GM23248 (cell line): ENCODE data around the gene CLIP2. TPM values are rescaled to one million over a fixed set of nuclear protein-coding genes. Genes with fewer than 3 reads are reported as not detected.
A peak's percentile ranks its signal among the peaks of the same experiment; 100 is the strongest.

Source experiments
- DNase-seq: peaks from one replicate; pipeline ENCODE4 v3.0.0-alpha.2; 2015
- H2AFZ ChIP-seq: fragments of 200-600 bp; sonication (generic); 2 replicates; pipeline ENCODE4 v1.6.1; 2016; ENCODE audit warnings: antibody characterized with exemption
- H3F3A ChIP-seq: fragments of 200-600 bp; sonication (generic); 2 replicates; pipeline ENCODE4 v1.6.1; 2016; ENCODE audit warnings: mild to moderate bottlenecking, antibody characterized with exemption, mixed run types; ENCODE audit not compliant: insufficient read depth
- H3K27ac ChIP-seq: fragments of 200-600 bp; sonication (generic); 2 replicates; pipeline ENCODE4 v1.5.1; 2016; ENCODE audit warnings: mild to moderate bottlenecking
- H3K27me3 ChIP-seq: fragments of 200-600 bp; sonication (generic); replicated peaks from 2 replicates; pipeline ENCODE4 v1.6.1; 2016; ENCODE audit warnings: mild to moderate bottlenecking; ENCODE audit not compliant: insufficient read depth
- H3K36me3 ChIP-seq: fragments of 200-600 bp; sonication (generic); 2 replicates; pipeline ENCODE4 v1.6.1; 2016; ENCODE audit warnings: low read depth, mild to moderate bottlenecking
- H3K4me1 ChIP-seq: fragments of 200-600 bp; sonication (generic); 2 replicates; pipeline ENCODE4 v1.6.1; 2016; ENCODE audit warnings: mild to moderate bottlenecking; ENCODE audit not compliant: insufficient read depth
- H3K4me2 ChIP-seq: fragments of 200-600 bp; sonication (generic); one replicate; pipeline ENCODE4 v1.6.1; 2016; ENCODE audit warnings: mild to moderate bottlenecking; ENCODE audit not compliant: unreplicated experiment
- H3K4me3 ChIP-seq: fragments of 200-600 bp; sonication (generic); 2 replicates; pipeline ENCODE4 v1.5.1; 2016; ENCODE audit warnings: mild to moderate bottlenecking
- H3K79me2 ChIP-seq: fragments of 200-600 bp; sonication (generic); 2 replicates; pipeline ENCODE4 v1.6.1; 2016; ENCODE audit warnings: mild to moderate bottlenecking; ENCODE audit not compliant: insufficient read depth
- H3K9ac ChIP-seq: fragments of 200-600 bp; sonication (generic); 2 replicates; pipeline ENCODE4 v1.6.1; 2016; ENCODE audit warnings: mild to moderate bottlenecking
- H3K9me2 ChIP-seq: fragments of 200-600 bp; sonication (generic); 2 replicates; pipeline ENCODE4 v1.6.1; 2016; ENCODE audit warnings: mixed run types, mild to moderate bottlenecking, moderate library complexity; ENCODE audit not compliant: insufficient read depth
- H3K9me3 ChIP-seq: fragments of 200-600 bp; sonication (generic); one replicate; pipeline ENCODE4 v1.6.1; 2017; ENCODE audit warnings: low read depth
- H4K20me1 ChIP-seq: fragments of 200-600 bp; sonication (generic); 2 replicates; pipeline ENCODE4 v1.6.0; 2016; ENCODE audit not compliant: insufficient read depth
- EZH2 ChIP-seq: fragments of 200-600 bp; sonication (generic); IDR thresholded peaks from 2 replicates; pipeline ENCODE4 v1.6.1; 2018; ENCODE audit warnings: antibody characterized with exemption, mild to moderate bottlenecking; ENCODE audit not compliant: insufficient read depth, poor library complexity, severe bottlenecking
- EZH2phosphoT487 ChIP-seq: fragments of 200-600 bp; sonication (generic); IDR thresholded peaks from 2 replicates; pipeline ENCODE4 v1.6.1; 2018; ENCODE audit warnings: antibody characterized with exemption, moderate library complexity, mild to moderate bottlenecking, low read depth; ENCODE audit not compliant: insufficient read depth
- WGBS, 2 experiments: methylation state at CpG; one replicate each; pipeline ENCODE4 v1.1.6; 2015 to 2017; ENCODE audit warnings: low lambda C conversion rate in 2 of 2, low coverage in 1 of 2; ENCODE audit errors: missing lambda C conversion rate in 2 of 2; 5-methylcytosine and 5-hydroxymethylcytosine counted together
- in situ Hi-C: fragments of 300-500 bp; cut with MboI; formaldehyde crosslinking; loops from 2 replicates; pipeline ENCODE4 v1.15.0; 2020
- polyA plus RNA-seq: library from polyadenylated mRNA; unstranded; fragments of >200 nt; fragmentation: Nextera tagmentation; extraction: Ambion mirVana; gene quantifications from 2 replicates; pipeline ENCODE4 v1.2.1, GENCODE V29; 2016
- total RNA-seq: library from RNA; depleted of rRNA; stranded (reverse); fragments of >200 nt; shearing (Covaris generic); gene quantifications from 2 replicates; pipeline ENCODE4 v1.2.3, GENCODE V29; 2014

The CLIP2 gene
- total and polyA plus RNA-seq, 2 experiments from 2014 or later: 13.2 to 40.7 TPM

DNA sequence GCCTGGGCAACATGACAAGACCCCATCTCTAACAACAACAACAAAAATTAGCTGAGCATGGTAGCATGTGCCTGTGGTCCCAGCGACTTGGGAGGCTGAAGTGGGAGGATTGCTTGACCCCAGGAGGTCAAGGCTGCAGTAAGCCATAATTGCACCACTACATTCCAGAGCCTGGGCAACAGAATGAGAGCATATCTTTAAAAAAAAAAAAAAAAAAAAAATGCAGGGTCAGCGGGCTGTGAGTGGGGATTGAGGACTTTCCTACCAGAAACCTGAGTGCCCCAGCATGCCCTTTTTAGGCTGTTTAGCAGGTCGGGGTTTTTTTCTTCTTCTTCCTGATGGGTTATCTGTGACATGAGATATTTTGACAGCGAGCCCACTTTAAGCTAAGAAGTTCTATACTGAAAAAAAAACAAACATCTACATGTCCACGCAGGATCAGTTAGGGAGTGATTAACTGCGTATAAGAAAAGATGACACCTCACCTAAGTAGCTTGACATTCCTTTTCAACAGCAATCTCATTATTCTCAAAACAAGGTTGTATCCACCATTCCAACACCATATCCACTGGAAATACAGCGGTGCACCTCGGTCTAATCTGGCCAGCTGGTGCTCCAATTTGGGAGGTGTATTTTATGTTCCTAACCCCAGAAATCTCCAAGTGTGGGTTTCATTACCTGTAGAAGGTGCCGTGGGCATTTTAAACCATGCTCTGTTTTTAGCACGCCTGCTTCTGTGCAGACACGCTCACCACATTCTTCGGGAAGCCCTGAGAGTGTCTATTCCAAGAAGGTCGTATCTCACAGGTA lies 21.2 kb upstream of the CLIP2 start:
- no peak overlapping the region for H3K9ac ChIP-seq
- H3K4me3 ChIP-seq: no peak overlapping the region
- TF ChIP-seq EZH2: no peak
- no peak for TF ChIP-seq EZH2phosphoT487
- no peak overlapping the region for H2AFZ ChIP-seq
- peaks cover 9% of the 10 kb centered on the region for H3F3A ChIP-seq
- H3K27ac ChIP-seq: no peak overlapping the region
- WGBS, 2 experiments: 68% methylated on average over 13 of the region's 13 CpGs
- DNase-seq: no peak
- H3K36me3 ChIP-seq: no peaks in the 10 kb centered on the region
- in situ Hi-C loops: no loop called here
- no peaks in the 10 kb centered on the region for H4K20me1 ChIP-seq
- peaks cover 12% of the 10 kb centered on the region for H3K4me1 ChIP-seq
- no peaks in the 10 kb centered on the region for H3K9me2 ChIP-seq
- H3K9me3 ChIP-seq: no peaks in the 10 kb centered on the region
- H3K4me2 ChIP-seq: no peak overlapping the region
- no peaks in the 10 kb centered on the region for H3K27me3 ChIP-seq
- no peaks in the 10 kb centered on the region for H3K79me2 ChIP-seq

DNA sequence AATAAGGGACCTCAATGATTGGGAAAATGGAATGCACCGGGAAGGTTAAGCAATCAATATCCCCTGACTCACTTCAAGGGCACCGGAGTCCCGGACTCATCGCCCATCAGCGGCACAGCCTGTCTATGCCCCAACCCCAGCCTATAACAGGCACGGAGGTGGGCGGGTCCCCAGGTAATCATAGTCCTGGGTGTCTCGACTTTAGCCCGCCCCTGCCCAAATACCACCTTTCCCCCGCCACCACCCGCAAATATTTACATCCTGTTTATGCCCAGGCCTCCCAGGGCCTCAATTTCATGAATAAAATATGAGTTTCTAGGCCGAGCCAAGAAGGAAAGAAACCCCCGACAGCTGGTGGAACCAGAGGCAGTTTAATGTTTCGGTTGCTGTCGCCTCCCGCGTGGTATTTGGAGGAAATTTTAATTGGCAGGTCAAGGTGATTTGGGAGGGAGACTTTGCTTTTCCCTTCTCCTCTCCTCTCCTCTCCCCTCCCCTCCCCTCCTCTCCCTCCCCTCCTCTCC lies 19.4 kb upstream of the CLIP2 start:
- Histone ChIP-seq H3K4me3 (peak overlapping the region; percentile 78), H3K9ac (peak overlapping the region; percentile 70)
- TF ChIP-seq EZH2 (no peak), EZH2phosphoT487 (no peak)

GRCh38 chr7:74271742-74272141 lies 17.5 kb upstream of the CLIP2 start:
- TF ChIP-seq EZH2phosphoT487 (no peak), EZH2 (no peak)
- Histone ChIP-seq H3K4me1 (peaks cover 18% of the 10 kb centered on the region), H3F3A (peaks cover 14% of the 10 kb centered on the region), H3K9me2 (no peaks in the 10 kb centered on the region), H4K20me1 (no peaks in the 10 kb centered on the region), H3K36me3 (no peaks in the 10 kb centered on the region), H2AFZ (peak overlapping the region; percentile 51), H3K4me2 (peak overlapping the region; percentile 59), H3K27me3 (no peaks in the 10 kb centered on the region), H3K9me3 (no peaks in the 10 kb centered on the region), H3K27ac (peak overlapping the region; percentile 98), H3K4me3 (no peak overlapping the region), H3K79me2 (no peaks in the 10 kb centered on the region), H3K9ac (peak overlapping the region; percentile 75)
- in situ Hi-C loops: no loop called here
- no peak for DNase-seq
- WGBS, 2 experiments: 94 to 98% methylated on average over 6 of the region's 6 CpGs

More for the DNA sequence above, 19.4 kb upstream of the CLIP2 start:
- no peaks in the 10 kb centered on the region for H4K20me1 ChIP-seq
- peaks cover 14% of the 10 kb centered on the region for H3F3A ChIP-seq
- H3K27me3 ChIP-seq: no peaks in the 10 kb centered on the region
- peak; percentile 65 for DNase-seq
- no peaks in the 10 kb centered on the region for H3K9me3 ChIP-seq
- H3K27ac ChIP-seq: no peak overlapping the region
- 1 to 3% methylated on average over 17 of the region's 17 CpGs for WGBS, 2 experiments
- no peaks in the 10 kb centered on the region for H3K9me2 ChIP-seq
- in situ Hi-C loops: no loop called here
- H3K4me2 ChIP-seq: peak overlapping the region; percentile 96
- H3K79me2 ChIP-seq: no peaks in the 10 kb centered on the region
- peak overlapping the region; percentile 97 for H2AFZ ChIP-seq
- no peaks in the 10 kb centered on the region for H3K36me3 ChIP-seq
- peaks cover 18% of the 10 kb centered on the region for H3K4me1 ChIP-seq

GRCh38 chr7:74272305-74273038 lies 16.7 kb upstream of the CLIP2 start:
- H3K9me2 ChIP-seq: no peaks in the 10 kb centered on the region
- H3K9me3 ChIP-seq: no peaks in the 10 kb centered on the region
- TF ChIP-seq EZH2 (no peak), EZH2phosphoT487 (no peak)
- peak overlapping the region; percentile 59 for H3K4me2 ChIP-seq
- H3K36me3 ChIP-seq: no peaks in the 10 kb centered on the region
- H4K20me1 ChIP-seq: no peaks in the 10 kb centered on the region
- H3K4me1 ChIP-seq: peaks cover 18% of the 10 kb centered on the region
- peak; percentile 97 for DNase-seq
- in situ Hi-C loops: no loop called here
- no peaks in the 10 kb centered on the region for H3K27me3 ChIP-seq
- 4 to 7% methylated on average over 10 of the region's 10 CpGs for WGBS, 2 experiments
- H3K9ac ChIP-seq: peak overlapping the region; percentile 75
- peaks cover 14% of the 10 kb centered on the region for H3F3A ChIP-seq
- peak overlapping the region; percentile 46 for H3K4me3 ChIP-seq
- peak overlapping the region; percentile 51 for H2AFZ ChIP-seq
- no peaks in the 10 kb centered on the region for H3K79me2 ChIP-seq
- peak overlapping the region; percentile 98 for H3K27ac ChIP-seq
